ENCODE measurements around the gene PELI3. TPM values are rescaled to one million over a fixed set of nuclear protein-coding genes. Genes with fewer than 3 reads are reported as not detected.

The PELI3 gene
- total and polyA plus RNA-seq, 3 donors from 2014 or later = 10.2 to 17.7 (median 13.0) TPM

DNA sequence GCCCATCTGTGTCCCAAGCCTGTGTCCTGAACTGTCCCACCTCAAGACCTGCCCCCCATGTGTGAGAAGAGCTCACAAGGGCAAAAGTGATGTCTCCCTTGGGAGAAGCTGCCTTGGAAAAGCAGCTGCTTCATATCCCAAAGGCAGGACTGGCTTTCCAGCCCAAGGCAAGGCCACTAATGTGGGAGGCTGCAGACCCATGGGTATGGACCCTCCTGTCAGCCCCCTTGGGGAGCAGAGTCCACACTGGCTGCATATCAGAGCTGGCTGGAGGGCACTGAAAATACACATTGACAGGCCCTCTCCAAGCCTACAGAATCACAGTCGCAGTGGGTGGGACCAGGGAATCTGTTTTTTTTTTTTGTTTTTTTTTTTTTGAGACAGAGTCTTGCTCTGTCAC, 2.7 kb downstream of the PELI3 start:
- intact Hi-C loops (cut with DNase I; ENCODE audit: low total_unique reads) = no loop called here
- DNase-seq = no peak
- 71 to 73% methylated on average over 1 of the region's 1 CpG for WGBS, 2 donors
- Histone ChIP-seq H3K4me1 (peaks cover 10% of the 10 kb centered on the region), H3K27ac (no peak overlapping the region), H3K4me3 (no peak overlapping the region), H3K9me3 (no peaks in the 10 kb centered on the region), H3K36me3 (ENCODE audit: low read depth, missing control alignments) (no peaks in the 10 kb centered on the region), H3K27me3 (no peaks in the 10 kb centered on the region)
- TF ChIP-seq, protein P1, sequence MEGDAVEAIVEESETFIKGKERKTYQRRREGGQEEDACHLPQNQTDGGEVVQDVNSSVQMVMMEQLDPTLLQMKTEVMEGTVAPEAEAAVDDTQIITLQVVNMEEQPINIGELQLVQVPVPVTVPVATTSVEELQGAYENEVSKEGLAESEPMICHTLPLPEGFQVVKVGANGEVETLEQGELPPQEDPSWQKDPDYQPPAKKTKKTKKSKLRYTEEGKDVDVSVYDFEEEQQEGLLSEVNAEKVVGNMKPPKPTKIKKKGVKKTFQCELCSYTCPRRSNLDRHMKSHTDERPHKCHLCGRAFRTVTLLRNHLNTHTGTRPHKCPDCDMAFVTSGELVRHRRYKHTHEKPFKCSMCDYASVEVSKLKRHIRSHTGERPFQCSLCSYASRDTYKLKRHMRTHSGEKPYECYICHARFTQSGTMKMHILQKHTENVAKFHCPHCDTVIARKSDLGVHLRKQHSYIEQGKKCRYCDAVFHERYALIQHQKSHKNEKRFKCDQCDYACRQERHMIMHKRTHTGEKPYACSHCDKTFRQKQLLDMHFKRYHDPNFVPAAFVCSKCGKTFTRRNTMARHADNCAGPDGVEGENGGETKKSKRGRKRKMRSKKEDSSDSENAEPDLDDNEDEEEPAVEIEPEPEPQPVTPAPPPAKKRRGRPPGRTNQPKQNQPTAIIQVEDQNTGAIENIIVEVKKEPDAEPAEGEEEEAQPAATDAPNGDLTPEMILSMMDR (IDR thresholded peaks at IDR 0.05) = no peak
- TF ChIP-seq POLR2A (IDR thresholded peaks at IDR 0.05) = no peak

DNA sequence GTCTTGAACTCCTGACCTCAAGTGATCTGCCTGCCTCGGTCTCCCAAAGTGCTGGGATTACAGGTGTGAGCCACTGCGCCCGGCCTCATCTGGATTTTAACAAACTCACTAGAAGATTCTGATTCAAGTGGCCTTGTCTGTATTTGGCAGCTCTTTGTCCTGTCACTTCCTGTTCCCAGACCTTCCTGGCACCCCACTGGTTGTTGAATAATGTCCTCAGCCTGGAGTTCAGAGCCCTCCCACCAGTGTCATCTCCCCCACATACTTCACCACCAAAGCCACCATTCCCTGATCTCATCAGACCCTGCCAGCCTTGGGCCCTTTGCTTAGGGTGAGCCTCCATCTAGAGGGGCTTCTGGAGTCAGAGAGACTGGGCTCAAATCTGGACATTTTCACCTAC, 3.3 kb downstream of the PELI3 start:
- intact Hi-C loops (cut with DNase I; ENCODE audit: low total_unique reads) = no loop called here
- Histone ChIP-seq H3K4me3 (no peak overlapping the region), H3K27me3 (no peaks in the 10 kb centered on the region), H3K4me1 (peaks cover 10% of the 10 kb centered on the region), H3K27ac (no peak overlapping the region), H3K9me3 (no peaks in the 10 kb centered on the region), H3K36me3 (ENCODE audit: low read depth, missing control alignments) (no peaks in the 10 kb centered on the region)
- no peak for DNase-seq
- 90 to 98% methylated on average over 3 of the region's 3 CpGs for WGBS, 2 donors
- no peak for TF ChIP-seq POLR2A (IDR thresholded peaks at IDR 0.05)
- TF ChIP-seq, protein P1 (IDR thresholded peaks at IDR 0.05) = no peak

DNA sequence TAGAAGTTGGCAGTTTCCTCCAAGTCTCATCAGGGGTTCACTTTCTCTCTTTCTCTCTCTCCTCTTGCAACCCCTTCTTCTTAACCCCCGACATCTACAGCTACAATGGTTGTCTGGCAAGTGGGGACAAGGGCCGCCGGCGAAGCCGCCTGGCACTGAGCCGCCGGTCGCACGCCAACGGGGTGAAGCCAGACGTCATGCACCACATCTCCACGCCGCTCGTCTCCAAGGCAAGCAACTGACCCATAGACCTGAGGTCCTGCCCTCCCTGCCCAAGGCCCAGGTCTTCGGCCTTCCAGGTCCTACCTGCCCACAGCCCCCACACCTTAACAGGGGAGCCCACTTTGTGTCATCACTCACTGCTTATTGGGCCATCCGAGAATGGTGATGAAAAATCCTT, 4.4 kb downstream of the PELI3 start:
- intact Hi-C loops (cut with DNase I; ENCODE audit: low total_unique reads) = no loop called here
- 88 to 97% methylated on average over 9 to 16 of the region's 16 CpGs for WGBS, 2 donors
- H3K27ac ChIP-seq = no peak overlapping the region
- H3K36me3 ChIP-seq (ENCODE audit: low read depth, missing control alignments) = no peaks in the 10 kb centered on the region
- H3K4me3 ChIP-seq = no peak overlapping the region
- peaks cover 10% of the 10 kb centered on the region for H3K4me1 ChIP-seq
- DNase-seq = no peak
- no peaks in the 10 kb centered on the region for H3K9me3 ChIP-seq
- no peak for TF ChIP-seq POLR2A (IDR thresholded peaks at IDR 0.05)
- TF ChIP-seq, protein P1 (IDR thresholded peaks at IDR 0.05) = no peak
- H3K27me3 ChIP-seq = no peaks in the 10 kb centered on the region

DNA sequence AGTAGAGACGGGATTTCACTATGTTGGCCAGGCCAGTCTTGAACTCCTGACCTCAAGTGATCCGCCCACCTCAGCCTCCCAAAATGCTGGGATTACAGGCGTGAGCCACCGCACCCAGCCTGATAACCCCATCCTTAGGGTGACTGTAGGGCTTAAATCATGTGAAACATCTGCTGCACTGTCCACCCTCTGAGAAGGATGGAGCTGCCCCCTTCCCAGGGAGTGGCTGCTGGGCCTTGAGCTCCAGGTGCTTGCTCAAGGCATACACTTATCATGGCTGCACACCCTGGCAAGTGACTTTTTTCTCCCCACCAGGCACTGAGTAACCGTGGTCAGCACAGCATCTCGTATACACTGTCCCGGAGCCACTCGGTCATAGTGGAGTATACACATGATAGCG, 5.3 kb downstream of the PELI3 start:
- TF ChIP-seq, protein P1 (IDR thresholded peaks at IDR 0.05) = no peak
- no peak for TF ChIP-seq POLR2A (IDR thresholded peaks at IDR 0.05)
- no peak overlapping the region for H3K27ac ChIP-seq
- 88 to 90% methylated on average over 4 to 9 of the region's 9 CpGs for WGBS, 2 donors
- no peaks in the 10 kb centered on the region for H3K27me3 ChIP-seq
- no peak overlapping the region for H3K4me3 ChIP-seq
- intact Hi-C loops (cut with DNase I; ENCODE audit: low total_unique reads) = no loop called here
- no peaks in the 10 kb centered on the region for H3K9me3 ChIP-seq
- H3K4me1 ChIP-seq = peaks cover 10% of the 10 kb centered on the region
- DNase-seq = no peak
- H3K36me3 ChIP-seq (ENCODE audit: low read depth, missing control alignments) = no peaks in the 10 kb centered on the region

DNA sequence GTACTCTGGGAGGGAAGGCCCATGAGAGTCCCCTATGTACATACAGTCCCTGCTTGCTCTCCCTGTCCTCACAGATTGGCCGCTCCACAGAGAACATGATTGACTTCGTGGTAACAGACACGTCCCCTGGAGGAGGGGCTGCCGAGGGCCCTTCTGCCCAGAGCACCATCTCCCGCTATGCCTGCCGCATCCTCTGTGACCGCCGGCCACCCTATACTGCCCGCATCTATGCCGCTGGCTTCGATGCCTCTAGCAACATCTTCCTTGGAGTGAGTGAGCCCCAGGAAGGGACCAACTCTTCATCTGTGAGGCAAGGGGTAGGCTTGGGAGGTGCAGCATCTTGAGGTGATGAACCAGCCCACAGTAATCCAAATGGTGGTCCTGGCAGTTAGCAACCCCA, 6.5 kb downstream of the PELI3 start:
- 90 to 99% methylated on average over 8 to 11 of the region's 11 CpGs for WGBS, 2 donors

More for the DNA sequence above, 6.5 kb downstream of the PELI3 start:
- Histone ChIP-seq H3K4me1 (peaks cover 1% of the 10 kb centered on the region), H3K27ac (no peak overlapping the region), H3K4me3 (no peak overlapping the region), H3K27me3 (no peaks in the 10 kb centered on the region), H3K36me3 (ENCODE audit: low read depth, missing control alignments) (no peaks in the 10 kb centered on the region), H3K9me3 (no peaks in the 10 kb centered on the region)
- intact Hi-C loops (cut with DNase I; ENCODE audit: low total_unique reads) = no loop called here
- DNase-seq = no peak
- TF ChIP-seq POLR2A (IDR thresholded peaks at IDR 0.05) = no peak
- TF ChIP-seq, protein P1 (IDR thresholded peaks at IDR 0.05) = no peak

Measured in testis (tissue), 3 donors.